Kidney (tissue), 14 donors: ENCODE measurements around the gene NECTIN1. TPM values are rescaled to one million over a fixed set of nuclear protein-coding genes. Genes with fewer than 3 reads are reported as not detected.
A peak's percentile ranks its signal among the peaks of the same experiment; 100 is the strongest.

Source experiments
- DNase-seq, 5 donors: peaks; one replicate each; pipeline ENCODE4 v3.0.0-alpha.2; 2013 to 2020
- FAIRE-seq: peaks from 2 replicates; lab custom pipeline; 2012; peaks lifted over from hg19 to GRCh38; lab: Jason Lieb, UNC
- H3K27ac ChIP-seq, 2 donors: one replicate each; pipeline ENCODE4 v1.7.0; 2013; ENCODE audit warnings: low read depth in 2 of 2, low read length in 2 of 2, inconsistent platforms in 1 of 2
- H3K27me3 ChIP-seq: one replicate; pipeline ENCODE4 v1.7.1; 2013; ENCODE audit warnings: low read length, inconsistent platforms; ENCODE audit not compliant: control insufficient read depth, insufficient read depth
- H3K36me3 ChIP-seq, 3 donors: one replicate each; pipeline versions ENCODE4 v1.7.0 to v1.7.1; 2013; ENCODE audit warnings: low read length in 3 of 3, control low read depth in 1 of 3, inconsistent platforms in 1 of 3; ENCODE audit not compliant: insufficient read depth in 3 of 3, control insufficient read depth in 2 of 3
- H3K4me1 ChIP-seq, 3 donors: one replicate each; pipeline versions ENCODE4 v1.7.0 to v1.7.1; 2013; ENCODE audit warnings: low read length in 3 of 3, inconsistent platforms in 1 of 3, low read depth in 1 of 3; ENCODE audit not compliant: control insufficient read depth in 2 of 3, insufficient read depth in 2 of 3
- H3K4me3 ChIP-seq, 3 donors: one replicate each; pipeline versions ENCODE4 v1.7.0 to v1.8.1; 2013; ENCODE audit warnings: low read length in 3 of 3, control low read depth in 1 of 3, inconsistent platforms in 1 of 3
- H3K9ac ChIP-seq, 3 donors: one replicate each; pipeline versions ENCODE4 v1.7.0 to v1.7.1; 2013; ENCODE audit warnings: low read length in 3 of 3, control low read depth in 1 of 3, inconsistent platforms in 1 of 3
- H3K9me3 ChIP-seq, 3 donors: one replicate each; pipeline versions ENCODE4 v1.7.0 to v1.7.1; 2013; ENCODE audit warnings: low read length in 3 of 3, control low read depth in 1 of 3, inconsistent platforms in 1 of 3; ENCODE audit not compliant: control insufficient read depth in 2 of 3, insufficient read depth in 1 of 3
- CTCF ChIP-seq: IDR thresholded peaks from 3 replicates; pipeline ENCODE4 v1.5.1; 2012; ENCODE audit warnings: mild to moderate bottlenecking, moderate library complexity, borderline replicate concordance; ENCODE audit not compliant: insufficient read depth; ENCODE audit errors: extremely low read depth
- intact Hi-C: fragments of 100-400 bp; cut with DNase I; formaldehyde crosslinking; loops from one replicate; pipeline ENCODE4 v1.11.1; 2022
- polyA plus RNA-seq: library from polyadenylated mRNA; stranded (reverse); fragments of 350-450 nt; fragmentation: Illumina TruSeq; extraction: RNeasy Lipid Tissue Mini Kit (QIAGEN cat#74804); gene quantifications from one replicate; pipeline ENCODE4 v1.2.3, GENCODE V29; 2014; ENCODE audit warnings: low read depth, low replicate concordance; ENCODE audit not compliant: insufficient read depth
- total RNA-seq: library from RNA; stranded (reverse); fragmentation: NEBNext Ultra II Directional; extraction: Animal tissue kit (Norgen Biotek cat#: 25700); gene quantifications from one replicate; pipeline ENCODE4 v1.2.1, GENCODE V29; 2021
- donor health status: control.
- donor health status: control.
- donor health status: control.
- donor health status: control.
- donor health status: control.
- donor health status: DM: yes; HTN: yes; CAD: no.
- donor health status: Normal renal cell carcinoma (clear cell type).

Gene NECTIN1
- total and polyA plus RNA-seq, 2 donors from 2014 or later, result 6.0 to 13.2 TPM

GRCh38 chr11:119700030-119700429 is 29.0 kb downstream of the NECTIN1 start:
- Histone ChIP-seq H3K9me3 (no peaks in the 10 kb centered on the region), H3K9ac (no peak overlapping the region), H3K27me3 (no peaks in the 10 kb centered on the region), H3K4me3 (no peak overlapping the region), H3K36me3 (no peaks in the 10 kb centered on the region), H3K27ac (no peak overlapping the region), H3K4me1 (peaks cover 0 to 12% (median 9%) of the 10 kb centered on the region in 3 donors)
- intact Hi-C loops, result no loop called here
- DNase-seq, result no peak
- no peak for TF ChIP-seq CTCF
- FAIRE-seq, result no peak

GRCh38 chr11:119699227-119699626 is 29.8 kb downstream of the NECTIN1 start:
- no peaks in the 10 kb centered on the region for H3K36me3 ChIP-seq
- intact Hi-C loops, result no loop called here
- H3K4me3 ChIP-seq, result no peak overlapping the region
- no peak for TF ChIP-seq CTCF
- no peaks in the 10 kb centered on the region for H3K9me3 ChIP-seq
- H3K9ac ChIP-seq, result no peak overlapping the region
- FAIRE-seq (no peak), DNase-seq (peak in 2 of 5 donors; percentile 52 to 87)
- H3K27ac ChIP-seq, result peak overlapping the region in 1 of 2 donors; percentile 22
- H3K4me1 ChIP-seq, result peaks cover 0 to 13% (median 9%) of the 10 kb centered on the region in 3 donors
- H3K27me3 ChIP-seq, result no peaks in the 10 kb centered on the region

GRCh38 chr11:119697882-119698281 is 31.1 kb downstream of the NECTIN1 start:
- H3K36me3 ChIP-seq, result no peaks in the 10 kb centered on the region
- H3K9me3 ChIP-seq, result no peaks in the 10 kb centered on the region
- intact Hi-C loops, result no loop called here
- H3K27ac ChIP-seq, result no peak overlapping the region
- H3K4me3 ChIP-seq, result no peak overlapping the region
- no peak for DNase-seq
- peaks cover 0 to 14% (median 9%) of the 10 kb centered on the region in 3 donors for H3K4me1 ChIP-seq
- H3K9ac ChIP-seq, result no peak overlapping the region
- FAIRE-seq, result no peak
- no peaks in the 10 kb centered on the region for H3K27me3 ChIP-seq
- TF ChIP-seq CTCF, result no peak

GRCh38 chr11:119697445-119697844 is 31.6 kb downstream of the NECTIN1 start:
- FAIRE-seq (no peak), DNase-seq (no peak)
- Histone ChIP-seq H3K27ac (no peak overlapping the region), H3K9ac (no peak overlapping the region), H3K36me3 (no peaks in the 10 kb centered on the region), H3K4me3 (no peak overlapping the region), H3K27me3 (no peaks in the 10 kb centered on the region), H3K9me3 (no peaks in the 10 kb centered on the region), H3K4me1 (peaks cover 0 to 14% (median 9%) of the 10 kb centered on the region in 3 donors)
- intact Hi-C loops, result no loop called here
- TF ChIP-seq CTCF, result no peak
